ENCODE data around the gene AADACL3. TPM values are rescaled to one million over a fixed set of nuclear protein-coding genes. Genes with fewer than 3 reads are reported as not detected.

AADACL3 gene, protein sequence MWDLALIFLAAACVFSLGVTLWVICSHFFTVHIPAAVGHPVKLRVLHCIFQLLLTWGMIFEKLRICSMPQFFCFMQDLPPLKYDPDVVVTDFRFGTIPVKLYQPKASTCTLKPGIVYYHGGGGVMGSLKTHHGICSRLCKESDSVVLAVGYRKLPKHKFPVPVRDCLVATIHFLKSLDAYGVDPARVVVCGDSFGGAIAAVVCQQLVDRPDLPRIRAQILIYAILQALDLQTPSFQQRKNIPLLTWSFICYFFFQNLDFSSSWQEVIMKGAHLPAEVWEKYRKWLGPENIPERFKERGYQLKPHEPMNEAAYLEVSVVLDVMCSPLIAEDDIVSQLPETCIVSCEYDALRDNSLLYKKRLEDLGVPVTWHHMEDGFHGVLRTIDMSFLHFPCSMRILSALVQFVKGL
- not detected in 2 replicates for total RNA-seq (2011; cell fraction: chromatin; rRNA removed; ENCODE audit: low replicate concordance)
- total RNA-seq (2011; cell fraction: nucleolus; rRNA removed) = not detected in 2 replicates
- total RNA-seq (2011; cell fraction: nucleoplasm; rRNA removed) = not detected in 2 replicates
- total RNA-seq (2014; rRNA removed) (not detected in 2 replicates), total RNA-seq (2014; rRNA removed; fragmentation: Illumina TruSeq; extraction: Trizol) (not detected in 2 replicates), total RNA-seq (2015; rRNA removed; fragmentation: Illumina TruSeq; extraction: Trizol) (not detected in 2 replicates), total RNA-seq (2021) (not detected in 2 replicates), polyA plus RNA-seq (2011; rRNA removed) (not detected in 2 replicates), polyA plus RNA-seq (2014; fragmentation: Illumina TruSeq; extraction: Trizol) (not detected in 2 replicates), polyA plus RNA-seq (2014; fragmentation: Nextera tagmentation; extraction: Ambion mirVana) (not detected), polyA plus RNA-seq (2014; rRNA removed) (not detected in 2 replicates), polyA minus RNA-seq (2011; rRNA and poly(A)+ RNA removed) (not detected in 2 replicates), Bru-seq, nascent RNA (not detected), BruChase-seq, experiment 1, labeled RNA remaining after a 2-hour chase (not detected), BruChase-seq, experiment 2, labeled RNA remaining after a 6-hour chase (not detected)
- polyA plus RNA-seq (2011; cell fraction: cytosol; rRNA removed) = not detected in 2 replicates
- polyA plus RNA-seq (2011; cell fraction: nucleus; rRNA removed) = not detected in 2 replicates
- polyA plus RNA-seq (2012) = not detected in 2 replicates
- polyA minus RNA-seq (2011; cell fraction: cytosol; rRNA and poly(A)+ RNA removed) = not detected in 2 replicates
- not detected in 2 replicates for polyA minus RNA-seq (2011; cell fraction: nucleus; rRNA and poly(A)+ RNA removed)
- long read RNA-seq, experiment 1 = 0 reads
- long read RNA-seq, experiment 2 = 0 reads
- long read RNA-seq, experiment 3 = 0 reads

DNA sequence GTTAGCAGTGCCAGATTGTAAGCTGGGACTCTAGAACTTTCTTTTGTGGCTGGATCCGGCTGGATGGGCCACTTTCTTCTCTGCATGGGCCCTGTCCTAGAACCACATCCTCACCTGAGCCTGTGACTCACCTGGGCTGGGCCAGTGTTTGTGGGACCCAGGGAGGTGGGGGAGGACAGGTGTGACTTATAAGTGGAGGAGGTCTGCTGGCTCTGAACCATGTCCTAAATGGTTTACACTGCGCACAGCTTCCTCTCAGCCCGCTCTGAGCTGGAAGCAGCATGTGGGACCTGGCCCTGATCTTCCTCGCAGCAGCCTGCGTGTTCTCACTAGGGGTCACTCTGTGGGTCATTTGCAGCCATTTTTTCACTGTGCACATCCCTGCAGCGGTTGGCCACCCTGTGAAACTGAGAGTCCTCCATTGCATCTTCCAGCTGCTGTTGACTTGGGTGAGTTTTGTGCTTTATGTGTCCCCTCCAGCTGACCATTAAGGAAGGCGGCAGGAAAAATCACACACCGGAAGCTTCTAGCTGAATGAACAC is at the start of gene AADACL3:
AADACL3 (plus strand) TSS at position 215 of the 542 bp plus-strand sequence; CDS start at position 282, 67 bp downstream.
- no peaks in the 10 kb centered on the region for H3K4me1 ChIP-seq (replicated peaks in 1 of 2; ENCODE audit: control insufficient read depth in 2 of 2, insufficient read depth in 2 of 2, low read length in 2 of 2)
- H3K9me1 ChIP-seq (ENCODE audit: control insufficient read depth, insufficient read depth, low read length) = no peaks in the 10 kb centered on the region
- no peak within 1 kb of the TSS for H3K4me3 ChIP-seq
- 1% methylated on average over 8 of the region's 8 CpGs for WGBS (ENCODE audit: insufficient coverage, low coverage, missing lambda C conversion rate)
- ATAC-seq (peak; percentile 57; the same call in 2 of the 3 replicates), FAIRE-seq (no peak), DNase-seq (ENCODE audit: extremely low read depth in 1 of 4, low spot score in 3 of 4) (no peak)
- no peak within 1 kb of the TSS for H3K4me2 ChIP-seq (ENCODE audit: insufficient read depth, low read length)
- in situ Hi-C loops (cut with MboI) = no loop called here
- ChIA-PET POLR2A (interaction anchor here (1.2 kb wide), 1 partner anchor 49 kb away, joined by 3 read pairs; no protein-coding TSS in a partner anchor), CTCF (ENCODE audit: low intra/inter-chr PET ratio) (no interaction called here)
- H3K27me3 ChIP-seq (ENCODE audit: control insufficient read depth in 2 of 2, insufficient read depth in 2 of 2, low read length in 2 of 2) = peaks cover 14 to 37% of the 10 kb centered on the region in 2 experiments
- no peak within 1 kb of the TSS for H3K9ac ChIP-seq (ENCODE audit: insufficient read depth in 1 of 2, low read depth in 2 of 2, low read length in 2 of 2)
- intact Hi-C loops (cut with micrococcal nuclease) = no loop called here
- no peaks in the 10 kb centered on the region for H3K36me3 ChIP-seq (ENCODE audit: control insufficient read depth, insufficient read depth, low read length)
- no TSS peak for BruUV-seq (replicated peaks)
- H4K20me1 ChIP-seq (replicated peaks; ENCODE audit: control insufficient read depth, insufficient read depth, low read length) = no peaks in the 10 kb centered on the region
- no peak within 1 kb of the TSS for H2AFZ ChIP-seq (ENCODE audit: low read depth, low read length)
- no peaks in the 10 kb centered on the region for H3K79me2 ChIP-seq (ENCODE audit: control insufficient read depth, insufficient read depth, low read length)
- H3K9me3 ChIP-seq (replicated peaks; ENCODE audit: control insufficient read depth, insufficient read depth, low read depth, low read length) = no peaks in the 10 kb centered on the region
- H3K27ac ChIP-seq (ENCODE audit: extremely low read depth, low read depth, low read length) = no peak within 1 kb of the TSS
- no peak for TF ChIP-seq HDAC6 (IDR thresholded peaks at IDR 0.05; ENCODE audit: low read depth, low read length)
- TF ChIP-seq, protein P1, sequence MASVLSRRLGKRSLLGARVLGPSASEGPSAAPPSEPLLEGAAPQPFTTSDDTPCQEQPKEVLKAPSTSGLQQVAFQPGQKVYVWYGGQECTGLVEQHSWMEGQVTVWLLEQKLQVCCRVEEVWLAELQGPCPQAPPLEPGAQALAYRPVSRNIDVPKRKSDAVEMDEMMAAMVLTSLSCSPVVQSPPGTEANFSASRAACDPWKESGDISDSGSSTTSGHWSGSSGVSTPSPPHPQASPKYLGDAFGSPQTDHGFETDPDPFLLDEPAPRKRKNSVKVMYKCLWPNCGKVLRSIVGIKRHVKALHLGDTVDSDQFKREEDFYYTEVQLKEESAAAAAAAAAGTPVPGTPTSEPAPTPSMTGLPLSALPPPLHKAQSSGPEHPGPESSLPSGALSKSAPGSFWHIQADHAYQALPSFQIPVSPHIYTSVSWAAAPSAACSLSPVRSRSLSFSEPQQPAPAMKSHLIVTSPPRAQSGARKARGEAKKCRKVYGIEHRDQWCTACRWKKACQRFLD (CRISPR knock-in tag; IDR thresholded peaks at IDR 0.05) = no peak
- no peak for TF ChIP-seq HDGF (IDR thresholded peaks at IDR 0.05)
- TF ChIP-seq RBM17 (IDR thresholded peaks at IDR 0.05; ENCODE audit: borderline replicate concordance, low read depth, low read length) = no peak
